Small intestine (tissue), 7 donors: ENCODE measurements around the gene PRCD. TPM values are rescaled to one million over a fixed set of nuclear protein-coding genes. Genes with fewer than 3 reads are reported as not detected.

Source experiments
- DNase-seq, 2 donors: peaks; one replicate each; pipeline versions ENCODE4 v3.0.0 to v3.0.0-alpha.2; 2013
- FAIRE-seq: peaks from 2 replicates; lab custom pipeline; 2012; peaks lifted over from hg19 to GRCh38; lab: Jason Lieb, UNC
- H3K27ac ChIP-seq, 3 donors: one replicate each; pipeline ENCODE4 v1.5.1; 2013; ENCODE audit warnings: low read length in 2 of 3, mild to moderate bottlenecking in 2 of 3, control low read depth in 1 of 3, inconsistent platforms in 1 of 3, low read depth in 1 of 3, moderate library complexity in 1 of 3
- H3K27me3 ChIP-seq, 3 donors: one replicate each; pipeline ENCODE4 v1.6.1; 2013; ENCODE audit warnings: low read length in 3 of 3, inconsistent platforms in 1 of 3; ENCODE audit not compliant: control insufficient read depth in 3 of 3, insufficient read depth in 3 of 3
- H3K36me3 ChIP-seq, 3 donors: one replicate each; pipeline ENCODE4 v1.6.1; 2013; ENCODE audit warnings: low read length in 3 of 3, inconsistent platforms in 1 of 3, low read depth in 1 of 3, mild to moderate bottlenecking in 1 of 3, moderate library complexity in 1 of 3; ENCODE audit not compliant: control insufficient read depth in 3 of 3, insufficient read depth in 2 of 3
- H3K4me1 ChIP-seq, 3 donors: one replicate each; pipeline ENCODE4 v1.6.1; 2013; ENCODE audit warnings: low read length in 2 of 3, inconsistent platforms in 1 of 3, low read depth in 1 of 3, mild to moderate bottlenecking in 1 of 3, moderate library complexity in 1 of 3; ENCODE audit not compliant: control insufficient read depth in 3 of 3, insufficient read depth in 2 of 3
- H3K4me3 ChIP-seq, 3 donors: one replicate each; pipeline ENCODE4 v1.5.1; 2013; ENCODE audit warnings: low read length in 3 of 3, control low read depth in 1 of 3, inconsistent platforms in 1 of 3, low read depth in 1 of 3, mild to moderate bottlenecking in 1 of 3, moderate library complexity in 1 of 3
- H3K9me3 ChIP-seq, 2 donors: one replicate each; pipeline ENCODE4 v1.6.1; 2013; ENCODE audit warnings: low read depth in 1 of 2, low read length in 1 of 2; ENCODE audit not compliant: control insufficient read depth in 2 of 2, insufficient read depth in 1 of 2
- WGBS, 3 donors: extraction: QIAGEN DNeasy Blood & Tissue Kit; methylation state at CpG; one replicate each; pipeline ENCODE4 v1.1.7; 2013; 5-methylcytosine and 5-hydroxymethylcytosine counted together
- polyA plus RNA-seq, 4 donors: library from polyadenylated mRNA; stranded (reverse) in 3 of 4; unstranded in 1 of 4; fragments of 200-250 nt in 3 of 4; fragments of 120-200 nt in 1 of 4; gene quantifications; one replicate each; pipeline versions ENCODE4 v1.2.1 to v1.2.3, GENCODE V29; 2013
- donor health status: healthy with polysubstance abuse.
- donor health status: control.
- donor health status: control.
- donor health status: Bipolar disorder and iron deficiency.
- donor health status: healthy.

Gene PRCD
- polyA plus RNA-seq, 4 donors: 1.6 to 3.4 (median 2.2) TPM; not detected in 1

GRCh38 chr17:76543826-76544545 lies 4.1 kb downstream of the PRCD start:
- Histone ChIP-seq H3K27ac (peak overlapping the region in 1 of 3 donors; percentile 31), H3K36me3 (no peaks in the 10 kb centered on the region), H3K4me3 (no peak overlapping the region), H3K9me3 (no peaks in the 10 kb centered on the region), H3K4me1 (peaks cover 0 to 20% (median 4%) of the 10 kb centered on the region in 3 donors), H3K27me3 (peaks cover 0 to 37% (median 0%) of the 10 kb centered on the region in 3 donors)
- FAIRE-seq (no peak), DNase-seq (no peak)
- WGBS, 3 donors: 49 to 71% (median 65%) methylated on average over 22 of the region's 22 CpGs

GRCh38 chr17:76544546-76545365 lies 4.9 kb downstream of the PRCD start:
- no peak overlapping the region for H3K4me3 ChIP-seq
- no peak for DNase-seq
- H3K4me1 ChIP-seq: peaks cover 0 to 20% (median 4%) of the 10 kb centered on the region in 3 donors
- WGBS, 3 donors: 54 to 64% (median 63%) methylated on average over 23 to 24 of the region's 24 CpGs
- no peaks in the 10 kb centered on the region for H3K36me3 ChIP-seq
- no peaks in the 10 kb centered on the region for H3K9me3 ChIP-seq
- peaks cover 0 to 31% (median 0%) of the 10 kb centered on the region in 3 donors for H3K27me3 ChIP-seq
- H3K27ac ChIP-seq: peak overlapping the region in 2 of 3 donors; percentile 14 to 19
- no peak for FAIRE-seq

GRCh38 chr17:76545918-76546555 lies 6.2 kb downstream of the PRCD start:
- peak overlapping the region in 1 of 3 donors; percentile 26 for H3K27ac ChIP-seq
- no peak for FAIRE-seq
- DNase-seq: no peak
- peaks cover 0 to 24% (median 0%) of the 10 kb centered on the region in 3 donors for H3K27me3 ChIP-seq
- 43 to 72% (median 46%) methylated on average over 12 to 13 of the region's 13 CpGs for WGBS, 3 donors
- H3K4me3 ChIP-seq: no peak overlapping the region
- H3K36me3 ChIP-seq: no peaks in the 10 kb centered on the region
- peaks cover 0 to 14% (median 4%) of the 10 kb centered on the region in 3 donors for H3K4me1 ChIP-seq
- H3K9me3 ChIP-seq: no peaks in the 10 kb centered on the region

GRCh38 chr17:76546556-76547182 lies 6.8 kb downstream of the PRCD start:
- H3K4me1 ChIP-seq: peaks cover 0 to 12% (median 9%) of the 10 kb centered on the region in 3 donors
- DNase-seq: peak in 1 of 2 donors; percentile 80
- H3K27me3 ChIP-seq: peaks cover 0 to 24% (median 0%) of the 10 kb centered on the region in 3 donors
- H3K4me3 ChIP-seq: no peak overlapping the region
- no peaks in the 10 kb centered on the region for H3K36me3 ChIP-seq
- FAIRE-seq: no peak
- H3K27ac ChIP-seq: peak overlapping the region in 1 of 3 donors; percentile 55
- 14 to 44% (median 29%) methylated on average over 11 of the region's 11 CpGs for WGBS, 3 donors
- no peaks in the 10 kb centered on the region for H3K9me3 ChIP-seq

- 41 to 65% (median 49%) methylated on average over 3 of the region's 3 CpGs for WGBS, 3 donors
- no peak overlapping the region for H3K4me3 ChIP-seq
- no peaks in the 10 kb centered on the region for H3K36me3 ChIP-seq
- no peaks in the 10 kb centered on the region for H3K9me3 ChIP-seq
- peak; percentile 48 to 63 for DNase-seq
- peaks cover 0 to 12% (median 9%) of the 10 kb centered on the region in 3 donors for H3K4me1 ChIP-seq
- peak overlapping the region in 1 of 3 donors; percentile 55 for H3K27ac ChIP-seq
- peaks cover 0 to 24% (median 0%) of the 10 kb centered on the region in 3 donors for H3K27me3 ChIP-seq
- FAIRE-seq: no peak
Observed at GRCh38 chr17:76547183-76547641, 7.4 kb downstream of the PRCD start.

GRCh38 chr17:76547642-76548202 lies 7.9 kb downstream of the PRCD start:
- Histone ChIP-seq H3K36me3 (no peaks in the 10 kb centered on the region), H3K4me1 (peaks cover 0 to 12% (median 9%) of the 10 kb centered on the region in 3 donors), H3K27me3 (peaks cover 0 to 23% (median 0%) of the 10 kb centered on the region in 3 donors), H3K27ac (no peak overlapping the region), H3K9me3 (no peaks in the 10 kb centered on the region), H3K4me3 (no peak overlapping the region)
- 83 to 90% (median 84%) methylated on average over 2 of the region's 2 CpGs for WGBS, 3 donors
- no peak for FAIRE-seq
- DNase-seq: no peak

GRCh38 chr17:76548378-76549214 lies 8.8 kb downstream of the PRCD start:
- DNase-seq (no peak), FAIRE-seq (no peak)
- 52 to 62% (median 53%) methylated on average over 9 of the region's 9 CpGs for WGBS, 3 donors
- Histone ChIP-seq H3K4me1 (peaks cover 0 to 12% (median 9%) of the 10 kb centered on the region in 3 donors), H3K27ac (no peak overlapping the region), H3K4me3 (no peak overlapping the region), H3K27me3 (peaks cover 0 to 15% (median 0%) of the 10 kb centered on the region in 3 donors), H3K36me3 (peaks cover 0 to 4% (median 0%) of the 10 kb centered on the region in 3 donors), H3K9me3 (no peaks in the 10 kb centered on the region)
